ENCODE data around the gene HNRNPL.

DNA sequence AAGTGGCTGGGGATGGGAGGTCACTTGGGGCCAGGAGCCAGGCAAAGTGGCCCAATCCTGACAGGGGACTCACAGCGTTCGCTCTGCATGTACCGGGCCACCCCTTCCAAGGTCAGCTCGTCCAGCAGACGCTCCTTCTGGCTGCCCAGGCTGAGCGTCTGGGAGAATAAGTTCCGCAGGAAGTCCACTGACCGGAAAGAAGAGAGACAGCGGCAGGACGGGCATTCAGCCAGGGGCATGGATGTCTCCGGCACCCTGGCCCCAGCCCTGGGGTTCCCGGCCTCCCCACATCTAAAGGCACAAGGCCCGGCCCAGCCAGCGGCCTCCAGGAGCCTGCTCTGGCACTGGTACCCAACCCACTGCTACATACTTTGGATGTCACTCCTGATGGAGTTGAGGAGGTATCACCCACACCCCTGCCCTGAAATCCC lies 43.6 kb upstream of the HNRNPL start:
- TF ChIP-seq, protein P1, sequence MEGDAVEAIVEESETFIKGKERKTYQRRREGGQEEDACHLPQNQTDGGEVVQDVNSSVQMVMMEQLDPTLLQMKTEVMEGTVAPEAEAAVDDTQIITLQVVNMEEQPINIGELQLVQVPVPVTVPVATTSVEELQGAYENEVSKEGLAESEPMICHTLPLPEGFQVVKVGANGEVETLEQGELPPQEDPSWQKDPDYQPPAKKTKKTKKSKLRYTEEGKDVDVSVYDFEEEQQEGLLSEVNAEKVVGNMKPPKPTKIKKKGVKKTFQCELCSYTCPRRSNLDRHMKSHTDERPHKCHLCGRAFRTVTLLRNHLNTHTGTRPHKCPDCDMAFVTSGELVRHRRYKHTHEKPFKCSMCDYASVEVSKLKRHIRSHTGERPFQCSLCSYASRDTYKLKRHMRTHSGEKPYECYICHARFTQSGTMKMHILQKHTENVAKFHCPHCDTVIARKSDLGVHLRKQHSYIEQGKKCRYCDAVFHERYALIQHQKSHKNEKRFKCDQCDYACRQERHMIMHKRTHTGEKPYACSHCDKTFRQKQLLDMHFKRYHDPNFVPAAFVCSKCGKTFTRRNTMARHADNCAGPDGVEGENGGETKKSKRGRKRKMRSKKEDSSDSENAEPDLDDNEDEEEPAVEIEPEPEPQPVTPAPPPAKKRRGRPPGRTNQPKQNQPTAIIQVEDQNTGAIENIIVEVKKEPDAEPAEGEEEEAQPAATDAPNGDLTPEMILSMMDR (IDR thresholded peaks at IDR 0.05), result no peak
- no peak for TF ChIP-seq POLR2AphosphoS5 (IDR thresholded peaks at IDR 0.05; ENCODE audit: insufficient read depth in 1 of 2, low read depth in 1 of 2)
